Duodenal mucosa (tissue), 2 donors: ENCODE measurements around the gene COL1A1.
A peak's percentile ranks its signal among the peaks of the same experiment; 100 is the strongest.

Source experiments
- H3K27ac ChIP-seq: one replicate; pipeline ENCODE4 v1.7.0; 2013; ENCODE audit warnings: low read depth, low read length
- H3K27me3 ChIP-seq, 2 donors: one replicate each; pipeline ENCODE4 v1.7.0; 2013; ENCODE audit warnings: low read length in 2 of 2, control low read depth in 1 of 2; ENCODE audit not compliant: insufficient read depth in 2 of 2, control insufficient read depth in 1 of 2
- H3K36me3 ChIP-seq, 2 donors: one replicate each; pipeline ENCODE4 v1.7.0; 2013; ENCODE audit warnings: low read length in 2 of 2, control low read depth in 1 of 2; ENCODE audit not compliant: insufficient read depth in 2 of 2, control insufficient read depth in 1 of 2
- H3K4me1 ChIP-seq, 2 donors: one replicate each; pipeline ENCODE4 v1.7.0; 2013; ENCODE audit warnings: low read length in 2 of 2, control low read depth in 1 of 2; ENCODE audit not compliant: insufficient read depth in 2 of 2, control insufficient read depth in 1 of 2
- H3K4me3 ChIP-seq, 2 donors: one replicate each; pipeline ENCODE4 v1.7.0; 2013; ENCODE audit warnings: low read length in 2 of 2, low read depth in 1 of 2
- H3K9ac ChIP-seq, 2 donors: one replicate each; pipeline ENCODE4 v1.7.0; 2013; ENCODE audit warnings: low read length in 2 of 2, low read depth in 1 of 2
- H3K9me3 ChIP-seq, 2 donors: one replicate each; pipeline ENCODE4 v1.7.0; 2013; ENCODE audit warnings: low read length in 2 of 2, control low read depth in 1 of 2; ENCODE audit not compliant: control insufficient read depth in 1 of 2

Gene COL1A1

DNA sequence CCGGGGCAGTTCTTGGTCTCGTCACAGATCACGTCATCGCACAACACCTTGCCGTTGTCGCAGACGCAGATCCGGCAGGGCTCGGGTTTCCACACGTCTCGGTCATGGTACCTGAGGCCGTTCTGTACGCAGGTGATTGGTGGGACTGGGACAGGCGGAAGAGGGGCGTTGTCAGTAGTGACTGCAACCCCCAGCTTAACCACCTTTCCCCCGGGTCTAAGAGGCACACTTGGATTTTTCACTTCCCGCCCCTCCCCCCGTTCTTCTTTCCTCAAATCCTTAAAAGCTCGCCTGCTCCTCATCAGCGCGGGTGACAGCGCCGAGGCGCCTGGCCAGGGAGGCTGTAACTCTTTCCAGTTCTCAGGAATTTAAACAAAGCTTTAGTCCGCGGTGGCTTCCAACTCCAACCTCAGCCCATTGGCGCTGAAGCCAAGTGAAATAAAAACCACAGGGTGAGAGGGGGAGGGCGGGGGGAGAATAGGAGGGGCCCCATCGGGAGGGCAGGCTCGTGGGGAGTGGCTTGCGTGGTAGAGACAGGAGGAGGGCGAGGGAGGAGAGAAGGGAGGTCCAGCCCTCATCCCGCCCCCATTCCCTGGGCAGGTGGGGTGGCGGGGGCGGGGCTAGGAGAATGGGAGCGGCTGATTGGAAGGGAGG lies 1.5 kb downstream of the COL1A1 start:
- Histone ChIP-seq H3K27me3 (peaks cover 20 to 21% of the 10 kb centered on the region in 2 donors), H3K4me1 (peaks cover 0 to 10% of the 10 kb centered on the region in 2 donors), H3K36me3 (peaks cover 0 to 3% of the 10 kb centered on the region in 2 donors), H3K9me3 (no peaks in the 10 kb centered on the region), H3K27ac (no peak overlapping the region), H3K9ac (peak overlapping the region in 1 of 2 donors; percentile 43), H3K4me3 (peak overlapping the region; percentile 61 to 67)

GRCh38 chr17:50199211-50199802 lies 2.1 kb downstream of the COL1A1 start:
- peak overlapping the region; percentile 20 for H3K27ac ChIP-seq
- no peaks in the 10 kb centered on the region for H3K9me3 ChIP-seq
- peak overlapping the region in 1 of 2 donors; percentile 43 for H3K9ac ChIP-seq
- H3K27me3 ChIP-seq = peaks cover 20 to 21% of the 10 kb centered on the region in 2 donors
- H3K4me3 ChIP-seq = peak overlapping the region; percentile 61 to 67
- H3K36me3 ChIP-seq = peaks cover 0 to 3% of the 10 kb centered on the region in 2 donors
- H3K4me1 ChIP-seq = peaks cover 0 to 10% of the 10 kb centered on the region in 2 donors

GRCh38 chr17:50198026-50198669 lies 3.3 kb downstream of the COL1A1 start:
- Histone ChIP-seq H3K36me3 (peaks cover 0 to 3% of the 10 kb centered on the region in 2 donors), H3K4me1 (peaks cover 0 to 10% of the 10 kb centered on the region in 2 donors), H3K4me3 (no peak overlapping the region), H3K9me3 (no peaks in the 10 kb centered on the region), H3K27me3 (peaks cover 15 to 21% of the 10 kb centered on the region in 2 donors), H3K27ac (no peak overlapping the region), H3K9ac (no peak overlapping the region)

GRCh38 chr17:50196826-50197225 lies 4.6 kb downstream of the COL1A1 start:
- peaks cover 3 to 6% of the 10 kb centered on the region in 2 donors for H3K36me3 ChIP-seq
- no peak overlapping the region for H3K4me3 ChIP-seq
- H3K27me3 ChIP-seq = peaks cover 10% of the 10 kb centered on the region in 2 donors
- H3K4me1 ChIP-seq = peaks cover 0 to 10% of the 10 kb centered on the region in 2 donors
- H3K9me3 ChIP-seq = no peaks in the 10 kb centered on the region
- no peak overlapping the region for H3K9ac ChIP-seq
- no peak overlapping the region for H3K27ac ChIP-seq

GRCh38 chr17:50196036-50196435 lies 5.4 kb downstream of the COL1A1 start:
- no peak overlapping the region for H3K9ac ChIP-seq
- no peak overlapping the region for H3K4me3 ChIP-seq
- H3K9me3 ChIP-seq = no peaks in the 10 kb centered on the region
- H3K36me3 ChIP-seq = peaks cover 3 to 9% of the 10 kb centered on the region in 2 donors
- no peak overlapping the region for H3K27ac ChIP-seq
- H3K27me3 ChIP-seq = peaks cover 2 to 3% of the 10 kb centered on the region in 2 donors
- H3K4me1 ChIP-seq = peaks cover 0 to 8% of the 10 kb centered on the region in 2 donors

- H3K4me1 ChIP-seq = peaks cover 0 to 4% of the 10 kb centered on the region in 2 donors
- peaks cover 3 to 9% of the 10 kb centered on the region in 2 donors for H3K36me3 ChIP-seq
Measured at GRCh38 chr17:50194934-50195865, 6.2 kb downstream of the COL1A1 start.

GRCh38 chr17:50194140-50194933 lies 7.1 kb downstream of the COL1A1 start:
- H3K4me1 ChIP-seq = no peaks in the 10 kb centered on the region
- no peak overlapping the region for H3K27ac ChIP-seq
- H3K9ac ChIP-seq = no peak overlapping the region
- peaks cover 3 to 9% of the 10 kb centered on the region in 2 donors for H3K36me3 ChIP-seq
- no peaks in the 10 kb centered on the region for H3K9me3 ChIP-seq
- no peak overlapping the region for H3K4me3 ChIP-seq
- H3K27me3 ChIP-seq = no peaks in the 10 kb centered on the region

More at GRCh38 chr17:50194934-50195865, 6.2 kb downstream of the COL1A1 start:
- Histone ChIP-seq H3K27ac (no peak overlapping the region), H3K9ac (no peak overlapping the region), H3K4me3 (no peak overlapping the region), H3K9me3 (no peaks in the 10 kb centered on the region), H3K27me3 (no peaks in the 10 kb centered on the region)

GRCh38 chr17:50192618-50193291 lies 8.7 kb downstream of the COL1A1 start:
- H3K9me3 ChIP-seq = no peaks in the 10 kb centered on the region
- no peak overlapping the region for H3K4me3 ChIP-seq
- no peaks in the 10 kb centered on the region for H3K27me3 ChIP-seq
- H3K9ac ChIP-seq = no peak overlapping the region
- H3K36me3 ChIP-seq = peaks cover 3 to 9% of the 10 kb centered on the region in 2 donors
- no peaks in the 10 kb centered on the region for H3K4me1 ChIP-seq
- H3K27ac ChIP-seq = no peak overlapping the region

GRCh38 chr17:50192144-50192617 lies 9.2 kb downstream of the COL1A1 start:
- H3K36me3 ChIP-seq = peaks cover 3 to 9% of the 10 kb centered on the region in 2 donors
- no peaks in the 10 kb centered on the region for H3K9me3 ChIP-seq
- H3K4me3 ChIP-seq = no peak overlapping the region
- H3K9ac ChIP-seq = no peak overlapping the region
- no peak overlapping the region for H3K27ac ChIP-seq
- no peaks in the 10 kb centered on the region for H3K27me3 ChIP-seq
- no peaks in the 10 kb centered on the region for H3K4me1 ChIP-seq
